Memory B cell (primary cell): ENCODE measurements around the gene KLRF2.

ENCODE experiments used
- ATAC-seq: fragments of 150-1000 bp; cut with Tn5 transposase; 2 replicates; pipeline ENCODE4 v1.10.0; 2021; ENCODE audit warnings: low read depth, mild to moderate bottlenecking, moderate library complexity
- DNase-seq, 2 donors: peaks; one replicate each; pipeline ENCODE4 v3.0.0; 2022; ENCODE audit warnings: low spot score in 2 of 2
- H3K27ac Mint-ChIP-seq: one replicate; pipeline ENCODE4 v1.8.0; 2022; ENCODE audit warnings: mild to moderate bottlenecking, moderate library complexity, mixed read lengths
- H3K27me3 Mint-ChIP-seq: one replicate; pipeline ENCODE4 v1.8.0; 2022; ENCODE audit warnings: mixed read lengths
- H3K36me3 Mint-ChIP-seq: one replicate; pipeline ENCODE4 v1.8.0; 2022; ENCODE audit warnings: mild to moderate bottlenecking, mixed read lengths
- H3K4me1 Mint-ChIP-seq: one replicate; pipeline ENCODE4 v1.8.0; 2022; ENCODE audit warnings: mixed read lengths
- H3K4me3 Mint-ChIP-seq: one replicate; pipeline ENCODE4 v1.8.0; 2022; ENCODE audit warnings: mild to moderate bottlenecking, moderate library complexity, mixed read lengths
- H3K9me3 Mint-ChIP-seq: one replicate; pipeline ENCODE4 v1.8.0; 2022; ENCODE audit warnings: mixed read lengths

Gene KLRF2

GRCh38 chr12:9902539-9903228 is 21.4 kb downstream of the KLRF2 start:
- Mint-ChIP-seq H3K27ac (no peak overlapping the region), H3K27me3 (peaks cover 4% of the 10 kb centered on the region), H3K36me3 (peaks cover 3% of the 10 kb centered on the region), H3K4me3 (no peak overlapping the region), H3K9me3 (peaks cover 9% of the 10 kb centered on the region), H3K4me1 (no peaks in the 10 kb centered on the region)
- ATAC-seq (no peak), DNase-seq (no peak)

- H3K4me1 Mint-ChIP-seq, result no peaks in the 10 kb centered on the region
- no peak overlapping the region for H3K4me3 Mint-ChIP-seq
- H3K9me3 Mint-ChIP-seq, result peaks cover 18% of the 10 kb centered on the region
- peaks cover 2% of the 10 kb centered on the region for H3K27me3 Mint-ChIP-seq
- DNase-seq (no peak), ATAC-seq (no peak)
- H3K36me3 Mint-ChIP-seq, result peaks cover 11% of the 10 kb centered on the region
- no peak overlapping the region for H3K27ac Mint-ChIP-seq
Observed at GRCh38 chr12:9906873-9907272, 25.6 kb downstream of the KLRF2 start.

- H3K4me3 Mint-ChIP-seq, result no peak overlapping the region
- H3K4me1 Mint-ChIP-seq, result no peaks in the 10 kb centered on the region
- H3K36me3 Mint-ChIP-seq, result peaks cover 9% of the 10 kb centered on the region
- no peak for DNase-seq
- no peak overlapping the region for H3K27ac Mint-ChIP-seq
- ATAC-seq, result no peak
- H3K27me3 Mint-ChIP-seq, result peaks cover 2% of the 10 kb centered on the region
- H3K9me3 Mint-ChIP-seq, result peaks cover 14% of the 10 kb centered on the region
Observed at GRCh38 chr12:9907769-9908168, 26.5 kb downstream of the KLRF2 start.

- Mint-ChIP-seq H3K27ac (no peak overlapping the region), H3K9me3 (peaks cover 10% of the 10 kb centered on the region), H3K36me3 (peaks cover 8% of the 10 kb centered on the region), H3K4me3 (no peak overlapping the region), H3K4me1 (no peaks in the 10 kb centered on the region), H3K27me3 (peaks cover 2% of the 10 kb centered on the region)
- no peak for DNase-seq
- ATAC-seq, result no peak
Observed at GRCh38 chr12:9908350-9908749, 27.1 kb downstream of the KLRF2 start.

GRCh38 chr12:9909724-9910123 is 28.4 kb downstream of the KLRF2 start:
- H3K9me3 Mint-ChIP-seq, result peaks cover 10% of the 10 kb centered on the region
- no peak overlapping the region for H3K4me3 Mint-ChIP-seq
- peaks cover 8% of the 10 kb centered on the region for H3K36me3 Mint-ChIP-seq

GRCh38 chr12:9910716-9911421 is 29.6 kb downstream of the KLRF2 start:
- Mint-ChIP-seq H3K36me3 (peaks cover 8% of the 10 kb centered on the region), H3K4me3 (no peak overlapping the region), H3K9me3 (peaks cover 10% of the 10 kb centered on the region), H3K4me1 (no peaks in the 10 kb centered on the region), H3K27me3 (peaks cover 5% of the 10 kb centered on the region), H3K27ac (no peak overlapping the region)
- no peak for ATAC-seq
- DNase-seq, result no peak

More at GRCh38 chr12:9909724-9910123, 28.4 kb downstream of the KLRF2 start:
- peaks cover 5% of the 10 kb centered on the region for H3K27me3 Mint-ChIP-seq
- no peak overlapping the region for H3K27ac Mint-ChIP-seq
- H3K4me1 Mint-ChIP-seq, result no peaks in the 10 kb centered on the region
- ATAC-seq, result no peak
- DNase-seq, result no peak

- peaks cover 10% of the 10 kb centered on the region for H3K9me3 Mint-ChIP-seq
- no peaks in the 10 kb centered on the region for H3K4me1 Mint-ChIP-seq
- no peak overlapping the region for H3K27ac Mint-ChIP-seq
- ATAC-seq, result no peak
- H3K4me3 Mint-ChIP-seq, result no peak overlapping the region
- DNase-seq, result no peak
- H3K36me3 Mint-ChIP-seq, result peaks cover 8% of the 10 kb centered on the region
- peaks cover 5% of the 10 kb centered on the region for H3K27me3 Mint-ChIP-seq
Observed at GRCh38 chr12:9911708-9912107, 30.4 kb downstream of the KLRF2 start.

GRCh38 chr12:9919443-9919842 is 38.2 kb downstream of the KLRF2 start:
- Mint-ChIP-seq H3K27ac (no peak overlapping the region), H3K27me3 (peaks cover 13% of the 10 kb centered on the region), H3K36me3 (no peaks in the 10 kb centered on the region), H3K9me3 (no peaks in the 10 kb centered on the region), H3K4me3 (no peak overlapping the region), H3K4me1 (no peaks in the 10 kb centered on the region)
- no peak for DNase-seq
- no peak for ATAC-seq

- H3K36me3 Mint-ChIP-seq, result no peaks in the 10 kb centered on the region
- DNase-seq, result no peak
- no peaks in the 10 kb centered on the region for H3K4me1 Mint-ChIP-seq
- H3K27ac Mint-ChIP-seq, result no peak overlapping the region
- H3K9me3 Mint-ChIP-seq, result no peaks in the 10 kb centered on the region
- no peak overlapping the region for H3K4me3 Mint-ChIP-seq
- ATAC-seq, result no peak
- H3K27me3 Mint-ChIP-seq, result peaks cover 13% of the 10 kb centered on the region
Observed at GRCh38 chr12:9920451-9920850, 39.2 kb downstream of the KLRF2 start.

GRCh38 chr12:9922429-9922828 is 41.1 kb downstream of the KLRF2 start:
- Mint-ChIP-seq H3K9me3 (no peaks in the 10 kb centered on the region), H3K4me1 (peaks cover 4% of the 10 kb centered on the region), H3K27me3 (peaks cover 16% of the 10 kb centered on the region), H3K4me3 (no peak overlapping the region), H3K36me3 (no peaks in the 10 kb centered on the region), H3K27ac (no peak overlapping the region)
- DNase-seq (no peak), ATAC-seq (no peak)

GRCh38 chr12:9925705-9926393 is 44.6 kb downstream of the KLRF2 start:
- Mint-ChIP-seq H3K4me3 (peak overlapping the region; percentile 76), H3K4me1 (peaks cover 4% of the 10 kb centered on the region), H3K27ac (no peak overlapping the region), H3K27me3 (peaks cover 8% of the 10 kb centered on the region), H3K36me3 (no peaks in the 10 kb centered on the region), H3K9me3 (no peaks in the 10 kb centered on the region)
- DNase-seq (peak in 1 of 2 donors; percentile 20), ATAC-seq (peak; percentile 53)

GRCh38 chr12:9926876-9927275 is 45.6 kb downstream of the KLRF2 start:
- H3K27me3 Mint-ChIP-seq, result peaks cover 8% of the 10 kb centered on the region
- ATAC-seq (no peak), DNase-seq (no peak)
- no peak overlapping the region for H3K27ac Mint-ChIP-seq
- no peak overlapping the region for H3K4me3 Mint-ChIP-seq
- H3K36me3 Mint-ChIP-seq, result no peaks in the 10 kb centered on the region
- H3K4me1 Mint-ChIP-seq, result peaks cover 4% of the 10 kb centered on the region
- no peaks in the 10 kb centered on the region for H3K9me3 Mint-ChIP-seq

- Mint-ChIP-seq H3K4me1 (peaks cover 4% of the 10 kb centered on the region), H3K36me3 (no peaks in the 10 kb centered on the region), H3K9me3 (no peaks in the 10 kb centered on the region), H3K27me3 (peaks cover 14% of the 10 kb centered on the region), H3K4me3 (no peak overlapping the region), H3K27ac (no peak overlapping the region)
- DNase-seq, result no peak
- no peak for ATAC-seq
Observed at GRCh38 chr12:9928607-9929006, 47.3 kb downstream of the KLRF2 start.

GRCh38 chr12:9931245-9931644 is 50.0 kb downstream of the KLRF2 start:
- no peaks in the 10 kb centered on the region for H3K9me3 Mint-ChIP-seq
- ATAC-seq, result no peak

More at GRCh38 chr12:9931245-9931644, 50.0 kb downstream of the KLRF2 start:
- Mint-ChIP-seq H3K4me1 (no peaks in the 10 kb centered on the region), H3K4me3 (no peak overlapping the region), H3K27me3 (peaks cover 19% of the 10 kb centered on the region), H3K27ac (no peak overlapping the region), H3K36me3 (no peaks in the 10 kb centered on the region)
- no peak for DNase-seq
